RWPE2 (cell line): ENCODE measurements around the gene KIF16B.
A peak's percentile ranks its signal among the peaks of the same experiment; 100 is the strongest.
"Not testable (repeated sequence)": the region's sequence is repeated elsewhere in the genome, so short reads cannot be mapped to it uniquely, and the experiment has no call there.

Experiments
- ATAC-seq: fragments of 200-7000 bp; cut with Tn5 transposase; 3 replicates; pipeline ENCODE4 v1.9.1; 2021; ENCODE audit warnings: low read depth
- DNase-seq: peaks from one replicate; pipeline ENCODE4 v3.0.0-alpha.2; 2020; ENCODE audit warnings: low spot score
- H3K27ac ChIP-seq: fragments of 450-650 bp; 2 replicates; pipeline ENCODE4 v1.5.1; 2017; ENCODE audit warnings: mild to moderate bottlenecking; ENCODE audit not compliant: poor library complexity, severe bottlenecking
- H3K27me3 ChIP-seq: fragments of 250-450 bp; sonication (Bioruptor Pico); 2 replicates; pipeline ENCODE4 v1.5.1; 2021; ENCODE audit warnings: mild to moderate bottlenecking, moderate library complexity; ENCODE audit not compliant: insufficient read depth, poor library complexity, severe bottlenecking
- H3K36me3 ChIP-seq: fragments of 250-450 bp; sonication (Bioruptor Pico); 2 replicates; pipeline ENCODE4 v1.5.1; 2020; ENCODE audit warnings: low read depth, mild to moderate bottlenecking, moderate library complexity
- H3K4me1 ChIP-seq: fragments of 250-450 bp; sonication (Bioruptor Pico); 2 replicates; pipeline ENCODE4 v1.5.1; 2021; ENCODE audit warnings: mild to moderate bottlenecking, moderate library complexity; ENCODE audit not compliant: insufficient read depth, poor library complexity, severe bottlenecking
- H3K4me3 ChIP-seq: fragments of 250-450 bp; sonication (Bioruptor Pico); 2 replicates; pipeline ENCODE4 v1.5.1; 2021; ENCODE audit warnings: mild to moderate bottlenecking, moderate library complexity; ENCODE audit not compliant: severe bottlenecking
- H3K9me3 ChIP-seq: fragments of 250-450 bp; sonication (Bioruptor Pico); 2 replicates; pipeline ENCODE4 v1.5.1; 2021; ENCODE audit warnings: mild to moderate bottlenecking, moderate library complexity; ENCODE audit not compliant: severe bottlenecking
- CTCF ChIP-seq: fragments of 450-650 bp; IDR thresholded peaks from one replicate; pipeline ENCODE4 v1.5.1; 2017; ENCODE audit warnings: mild to moderate bottlenecking, moderate library complexity; ENCODE audit not compliant: poor library complexity, severe bottlenecking

Gene KIF16B

GRCh38 chr20:16574656-16575355 lies 1.6 kb upstream of the KIF16B start:
- Histone ChIP-seq H3K27me3 (no peaks in the 10 kb centered on the region), H3K36me3 (no peaks in the 10 kb centered on the region), H3K4me3 (peak overlapping the region; percentile 42), H3K4me1 (peaks cover 8% of the 10 kb centered on the region), H3K27ac (peak overlapping the region; percentile 7), H3K9me3 (no peaks in the 10 kb centered on the region)
- ATAC-seq (peak; percentile 67), DNase-seq (peak; percentile 80)
- TF ChIP-seq CTCF = no peak

GRCh38 chr20:16571333-16571732 lies 1.9 kb downstream of the KIF16B start:
- Histone ChIP-seq H3K27me3 (no peaks in the 10 kb centered on the region), H3K4me1 (peaks cover 4% of the 10 kb centered on the region), H3K36me3 (no peaks in the 10 kb centered on the region), H3K9me3 (no peaks in the 10 kb centered on the region), H3K4me3 (no peak overlapping the region), H3K27ac (no peak overlapping the region)
- DNase-seq (no peak), ATAC-seq (no peak)
- no peak for TF ChIP-seq CTCF

- TF ChIP-seq CTCF = no peak
- Histone ChIP-seq H3K9me3 (no peaks in the 10 kb centered on the region), H3K27ac (no peak overlapping the region), H3K4me1 (peaks cover 4% of the 10 kb centered on the region), H3K27me3 (no peaks in the 10 kb centered on the region), H3K36me3 (no peaks in the 10 kb centered on the region), H3K4me3 (no peak overlapping the region)
- DNase-seq (no peak), ATAC-seq (no peak)
These were observed 3.7 kb downstream of the KIF16B start for GRCh38 chr20:16569246-16570153.

GRCh38 chr20:16566080-16566479 lies 7.2 kb downstream of the KIF16B start:
- DNase-seq (no peak), ATAC-seq (no peak)
- no peak for TF ChIP-seq CTCF
- peaks cover 3% of the 10 kb centered on the region for H3K4me1 ChIP-seq
- H3K27me3 ChIP-seq = no peaks in the 10 kb centered on the region
- H3K27ac ChIP-seq = no peak overlapping the region
- H3K36me3 ChIP-seq = no peaks in the 10 kb centered on the region; the same call in 1 of the 2 replicates
- H3K4me3 ChIP-seq = no peak overlapping the region
- H3K9me3 ChIP-seq = no peaks in the 10 kb centered on the region

- not testable (repeated sequence) for H3K36me3 ChIP-seq, H3K27me3 ChIP-seq, H3K4me1 ChIP-seq, H3K27ac ChIP-seq, H3K9me3 ChIP-seq, DNase-seq, H3K4me3 ChIP-seq, ATAC-seq
These were observed 9.2 kb downstream of the KIF16B start for GRCh38 chr20:16564079-16564478.
